Naive thymus-derived CD8-positive, alpha-beta T cell (primary cell): ENCODE measurements around the gene DOCK11. TPM values are rescaled to one million over a fixed set of nuclear protein-coding genes. Genes with fewer than 3 reads are reported as not detected.
A peak's percentile ranks its signal among the peaks of the same experiment; 100 is the strongest.
"Not testable (repeated sequence)": the region's sequence is repeated elsewhere in the genome, so short reads cannot be mapped to it uniquely, and the experiment has no call there.

ENCODE experiments used
- ATAC-seq, 2 donors: fragments of 150-1000 bp; cut with Tn5 transposase in 1 of 2; sonication (Bioruptor Pico), chemical (Tn5 transposase) in 1 of 2; 1 replicate in 1 of 2; 2 replicates in 1 of 2; pipeline ENCODE4 v1.10.0; 2021; ENCODE audit warnings: mild to moderate bottlenecking in 2 of 2, moderate library complexity in 2 of 2
- POLR2A ChIA-PET: fragments of 350-600 bp; sonication (Branson Sonifier 250); formaldehyde crosslinking; loops from one replicate; lab custom pipeline; 2021; ENCODE audit warnings: antibody characterized with exemption; lab: Charles Lee
- DNase-seq, 10 donors: peaks; one replicate each; pipeline versions ENCODE4 v3.0.0 to v3.0.0-alpha.2; 2020 to 2022
- H3K27ac Mint-ChIP-seq, 10 donors: one replicate each; pipeline ENCODE4 v1.8.0; 2020 to 2022; ENCODE audit warnings: mild to moderate bottlenecking in 10 of 10, mixed read lengths in 10 of 10, moderate library complexity in 4 of 10, inconsistent platforms in 1 of 10
- H3K27me3 Mint-ChIP-seq, 5 donors: one replicate each; pipeline ENCODE4 v1.8.0; 2021 to 2022; ENCODE audit warnings: mixed read lengths in 5 of 5
- H3K36me3 Mint-ChIP-seq, 3 donors: one replicate each; pipeline ENCODE4 v1.8.0; 2020 to 2022; ENCODE audit warnings: mixed read lengths in 3 of 3, mild to moderate bottlenecking in 2 of 3, inconsistent platforms in 1 of 3
- H3K4me1 Mint-ChIP-seq, 4 donors: one replicate each; pipeline ENCODE4 v1.8.0; 2021 to 2022; ENCODE audit warnings: mixed read lengths in 4 of 4
- H3K4me3 Mint-ChIP-seq, 10 donors: one replicate each; pipeline ENCODE4 v1.8.0; 2020 to 2022; ENCODE audit warnings: mild to moderate bottlenecking in 10 of 10, mixed read lengths in 10 of 10, moderate library complexity in 6 of 10, inconsistent platforms in 1 of 10
- H3K9me3 Mint-ChIP-seq, 9 donors: one replicate each; pipeline ENCODE4 v1.8.0; 2020 to 2022; ENCODE audit warnings: mixed read lengths in 9 of 9, mild to moderate bottlenecking in 3 of 9, inconsistent platforms in 1 of 9, moderate library complexity in 1 of 9
- polyA plus RNA-seq, 3 donors: library from polyadenylated mRNA; unstranded; fragments of 300-500 nt; fragmentation: Illumina TruSeq; gene quantifications; one replicate each; pipeline ENCODE4 v1.2.3, GENCODE V29; 2021
- total RNA-seq, 8 experiments: library from RNA in 2 of 8; stranded (reverse) in 2 of 8; gene quantifications; one replicate each; pipeline ENCODE4 v1.2.3 and lab custom pipeline; 2021 to 2026

DOCK11 gene
- total and polyA plus RNA-seq, 5 experiments from 2014 or later, result 20.9 to 116 (median 26.6) TPM

- peak overlapping the region in 8 of 10 donors; percentile 3 to 68 (median 58) for H3K27ac Mint-ChIP-seq
- H3K36me3 Mint-ChIP-seq, result peaks cover 0 to 83% (median 14%) of the 10 kb centered on the region in 3 donors
- H3K4me3 Mint-ChIP-seq, H3K4me1 Mint-ChIP-seq, H3K9me3 Mint-ChIP-seq, POLR2A ChIA-PET, DNase-seq, ATAC-seq, H3K27me3 Mint-ChIP-seq: not testable (repeated sequence)
Measured at GRCh38 chrX:118586206-118586605, 90.6 kb downstream of the DOCK11 start.

- H3K4me3 Mint-ChIP-seq, result no peak overlapping the region
- DNase-seq, result no peak
- H3K4me1 Mint-ChIP-seq, result peaks cover 0 to 8% (median 4%) of the 10 kb centered on the region in 4 donors
- ATAC-seq, result no peak
- POLR2A ChIA-PET, result no interaction called here
- H3K27me3 Mint-ChIP-seq, result no peaks in the 10 kb centered on the region
- H3K9me3 Mint-ChIP-seq, result no peaks in the 10 kb centered on the region
- peaks cover 0 to 84% (median 4%) of the 10 kb centered on the region in 3 donors for H3K36me3 Mint-ChIP-seq
- H3K27ac Mint-ChIP-seq, result peak overlapping the region in 2 of 10 donors; percentile 29 to 50
Measured at GRCh38 chrX:118588715-118589114, 93.1 kb downstream of the DOCK11 start.

- Mint-ChIP-seq H3K36me3 (peaks cover 0 to 85% (median 4%) of the 10 kb centered on the region in 3 donors), H3K27me3 (no peaks in the 10 kb centered on the region), H3K9me3 (no peaks in the 10 kb centered on the region), H3K4me3 (no peak overlapping the region), H3K27ac (peak overlapping the region in 2 of 10 donors; percentile 50 to 72), H3K4me1 (peaks cover under 1 to 10% (median 4%) of the 10 kb centered on the region in 4 donors)
- DNase-seq (no peak), ATAC-seq (no peak)
- POLR2A ChIA-PET, result interaction anchor here (0.6 kb wide), 1 partner anchor 94 kb away, joined by 3 read pairs; the partner anchor contains the start of gene DOCK11
Measured at GRCh38 chrX:118589227-118589626, 93.6 kb downstream of the DOCK11 start.

GRCh38 chrX:118593407-118593806 is 97.8 kb downstream of the DOCK11 start:
- Mint-ChIP-seq H3K27me3 (no peaks in the 10 kb centered on the region), H3K4me1 (peaks cover 11 to 17% (median 12%) of the 10 kb centered on the region in 4 donors), H3K4me3 (no peak overlapping the region), H3K27ac (peak overlapping the region in 5 of 10 donors; percentile 2 to 66 (median 42)), H3K9me3 (no peaks in the 10 kb centered on the region), H3K36me3 (peaks cover 0 to 83% (median 2%) of the 10 kb centered on the region in 3 donors)
- ATAC-seq (no peak), DNase-seq (no peak)
- POLR2A ChIA-PET, result no interaction called here

GRCh38 chrX:118594697-118595420 is 99.2 kb downstream of the DOCK11 start:
- H3K27me3 Mint-ChIP-seq, result no peaks in the 10 kb centered on the region
- no peaks in the 10 kb centered on the region for H3K9me3 Mint-ChIP-seq
- POLR2A ChIA-PET, result no interaction called here
- H3K36me3 Mint-ChIP-seq, result peaks cover 0 to 84% (median 2%) of the 10 kb centered on the region in 3 donors
- peak overlapping the region in 1 of 10 donors; percentile 16 for H3K4me3 Mint-ChIP-seq
- peak overlapping the region; percentile 24 to 87 (median 51) for H3K27ac Mint-ChIP-seq
- ATAC-seq (no peak), DNase-seq (no peak)
- peaks cover 11 to 17% (median 12%) of the 10 kb centered on the region in 4 donors for H3K4me1 Mint-ChIP-seq

GRCh38 chrX:118595501-118596042 is 100.0 kb downstream of the DOCK11 start:
- peaks cover 11 to 18% (median 13%) of the 10 kb centered on the region in 4 donors for H3K4me1 Mint-ChIP-seq
- peaks cover 0 to 83% (median 2%) of the 10 kb centered on the region in 3 donors for H3K36me3 Mint-ChIP-seq
- no peak for DNase-seq
- peak overlapping the region in 8 of 10 donors; percentile 1 to 68 (median 46) for H3K27ac Mint-ChIP-seq
- no peaks in the 10 kb centered on the region for H3K27me3 Mint-ChIP-seq
- ATAC-seq, result no peak
- H3K4me3 Mint-ChIP-seq, result no peak overlapping the region
- POLR2A ChIA-PET, result no interaction called here
- H3K9me3 Mint-ChIP-seq, result no peaks in the 10 kb centered on the region

GRCh38 chrX:118596390-118596789 is 100.8 kb downstream of the DOCK11 start:
- DNase-seq (no peak), ATAC-seq (no peak)
- Mint-ChIP-seq H3K4me1 (peaks cover 10 to 22% (median 13%) of the 10 kb centered on the region in 4 donors), H3K9me3 (no peaks in the 10 kb centered on the region), H3K4me3 (no peak overlapping the region), H3K36me3 (peaks cover 0 to 78% (median 0%) of the 10 kb centered on the region in 3 donors), H3K27ac (peak overlapping the region in 6 of 10 donors; percentile 18 to 68 (median 34)), H3K27me3 (no peaks in the 10 kb centered on the region)
- POLR2A ChIA-PET, result no interaction called here

GRCh38 chrX:118603981-118604380 is 108.4 kb downstream of the DOCK11 start:
- peak; percentile 63 to 66 for ATAC-seq
- H3K27me3 Mint-ChIP-seq, result no peaks in the 10 kb centered on the region
- POLR2A ChIA-PET, result no interaction called here
- peaks cover 0 to 65% (median 9%) of the 10 kb centered on the region in 3 donors for H3K36me3 Mint-ChIP-seq
- H3K9me3 Mint-ChIP-seq, result no peaks in the 10 kb centered on the region
- peak overlapping the region in 8 of 10 donors; percentile 13 to 91 (median 73) for H3K27ac Mint-ChIP-seq
- peaks cover 3 to 30% (median 23%) of the 10 kb centered on the region in 4 donors for H3K4me1 Mint-ChIP-seq
- DNase-seq, result peak in 8 of 10 donors; percentile 3 to 42 (median 28)
- H3K4me3 Mint-ChIP-seq, result peak overlapping the region in 1 of 10 donors; percentile 43

GRCh38 chrX:118612290-118612689 is 116.7 kb downstream of the DOCK11 start:
- peaks cover 0 to 94% (median 8%) of the 10 kb centered on the region in 3 donors for H3K36me3 Mint-ChIP-seq
- DNase-seq, result no peak
- POLR2A ChIA-PET, result no interaction called here
- H3K9me3 Mint-ChIP-seq, result no peaks in the 10 kb centered on the region
- peaks cover 0 to 9% (median 4%) of the 10 kb centered on the region in 4 donors for H3K4me1 Mint-ChIP-seq
- H3K27ac Mint-ChIP-seq, result peak overlapping the region in 5 of 10 donors; percentile 3 to 67 (median 8)
- no peaks in the 10 kb centered on the region for H3K27me3 Mint-ChIP-seq
- H3K4me3 Mint-ChIP-seq, result no peak overlapping the region
- ATAC-seq, result no peak

GRCh38 chrX:118614150-118614549 is 118.5 kb downstream of the DOCK11 start:
- Mint-ChIP-seq H3K4me1 (peaks cover 0 to 9% (median 4%) of the 10 kb centered on the region in 4 donors), H3K4me3 (no peak overlapping the region), H3K27ac (peak overlapping the region in 4 of 10 donors; percentile 10 to 57 (median 32)), H3K9me3 (no peaks in the 10 kb centered on the region), H3K27me3 (no peaks in the 10 kb centered on the region), H3K36me3 (peaks cover 0 to 85% (median 5%) of the 10 kb centered on the region in 3 donors)
- POLR2A ChIA-PET, result no interaction called here
- ATAC-seq, result no peak
- no peak for DNase-seq

- H3K36me3 Mint-ChIP-seq, result peaks cover 0 to 83% (median 5%) of the 10 kb centered on the region in 3 donors
- DNase-seq, result no peak
Measured at GRCh38 chrX:118615141-118615540, 119.5 kb downstream of the DOCK11 start.

GRCh38 chrX:118621081-118621759 is 125.6 kb downstream of the DOCK11 start:
- no peaks in the 10 kb centered on the region for H3K27me3 Mint-ChIP-seq
- no peak for DNase-seq
- peak overlapping the region in 1 of 10 donors; percentile 47 for H3K27ac Mint-ChIP-seq
- H3K4me1 Mint-ChIP-seq, result no peaks in the 10 kb centered on the region
- H3K9me3 Mint-ChIP-seq, result no peaks in the 10 kb centered on the region
- no peak for ATAC-seq
- H3K4me3 Mint-ChIP-seq, result no peak overlapping the region
- H3K36me3 Mint-ChIP-seq, result peaks cover 0 to 68% (median 0%) of the 10 kb centered on the region in 3 donors
- POLR2A ChIA-PET, result no interaction called here

More at GRCh38 chrX:118615141-118615540, 119.5 kb downstream of the DOCK11 start:
- H3K4me1 Mint-ChIP-seq, result peaks cover 0 to 9% (median 4%) of the 10 kb centered on the region in 4 donors
- POLR2A ChIA-PET, result interaction anchor here (0.5 kb wide), 1 partner anchor 1385 kb away, joined by 3 read pairs; no protein-coding TSS in a partner anchor
- H3K9me3 Mint-ChIP-seq, result no peaks in the 10 kb centered on the region
- ATAC-seq, result no peak
- no peaks in the 10 kb centered on the region for H3K27me3 Mint-ChIP-seq
- H3K27ac Mint-ChIP-seq, result peak overlapping the region in 1 of 10 donors; percentile 53
- H3K4me3 Mint-ChIP-seq, result no peak overlapping the region
